Liver (tissue), 9 donors: Measurements from ENCODE around the gene ZSWIM6. TPM values are rescaled to one million over a fixed set of nuclear protein-coding genes. Genes with fewer than 3 reads are reported as not detected.

Experiments used
- DNase-seq: peaks from one replicate; pipeline ENCODE4 v3.0.0-alpha.2; 2017; ENCODE audit warnings: low spot score
- H3K27ac ChIP-seq, 2 donors: one replicate each; pipeline ENCODE4 v1.7.0; 2013; ENCODE audit warnings: inconsistent platforms in 2 of 2, low read length in 2 of 2, control low read depth in 1 of 2, low read depth in 1 of 2, mild to moderate bottlenecking in 1 of 2
- H3K27me3 ChIP-seq, 4 donors: one replicate each; pipeline versions ENCODE4 v1.6.1 to v1.7.0; 2013; ENCODE audit warnings: low read length in 3 of 4, inconsistent platforms in 1 of 4, mild to moderate bottlenecking in 1 of 4, moderate library complexity in 1 of 4; ENCODE audit not compliant: control insufficient read depth in 4 of 4, insufficient read depth in 4 of 4
- H3K36me3 ChIP-seq, 4 donors: one replicate each; pipeline versions ENCODE4 v1.6.1 to v1.7.0; 2013; ENCODE audit warnings: low read length in 3 of 4, mild to moderate bottlenecking in 3 of 4, low read depth in 1 of 4, moderate library complexity in 1 of 4; ENCODE audit not compliant: control insufficient read depth in 4 of 4, insufficient read depth in 3 of 4
- H3K4me1 ChIP-seq, 4 donors: one replicate each; pipeline versions ENCODE4 v1.6.1 to v1.7.0; 2013; ENCODE audit warnings: low read length in 3 of 4, mild to moderate bottlenecking in 3 of 4, moderate library complexity in 1 of 4; ENCODE audit not compliant: control insufficient read depth in 4 of 4, insufficient read depth in 4 of 4
- H3K4me3 ChIP-seq, 3 donors: one replicate each; pipeline versions ENCODE4 v1.6.1 to v1.7.0; 2013; ENCODE audit warnings: low read length in 3 of 3, control low read depth in 1 of 3, low read depth in 1 of 3, mild to moderate bottlenecking in 1 of 3
- H3K9ac ChIP-seq, 2 donors: one replicate each; pipeline ENCODE4 v1.7.0; 2013; ENCODE audit warnings: low read length in 2 of 2, mild to moderate bottlenecking in 2 of 2, moderate library complexity in 2 of 2, control low read depth in 1 of 2, low read depth in 1 of 2
- H3K9me3 ChIP-seq, 4 donors: one replicate each; pipeline versions ENCODE4 v1.6.1 to v1.7.0; 2013; ENCODE audit warnings: low read length in 3 of 4; ENCODE audit not compliant: control insufficient read depth in 4 of 4
- ATF3 ChIP-seq: IDR thresholded peaks from 2 replicates; pipeline ENCODE4 v1.6.1; 2016; ENCODE audit warnings: antibody characterized with exemption
- CTCF ChIP-seq: fragments of 150-350 bp; IDR thresholded peaks from 2 replicates; pipeline ENCODE4 v1.5.1; 2017; ENCODE audit warnings: improper control_type of control experiment, low read depth, low read length; ENCODE audit not compliant: missing input control
- EGR1 ChIP-seq, 2 donors: IDR thresholded peaks; 2 replicates each; pipeline ENCODE4 v1.6.1; 2016 to 2018; ENCODE audit warnings: antibody characterized with exemption in 2 of 2, low read depth in 2 of 2
- FOXA1 ChIP-seq: IDR thresholded peaks from 2 replicates; pipeline ENCODE4 v1.6.1; 2016; ENCODE audit warnings: antibody characterized with exemption
- FOXA2 ChIP-seq: IDR thresholded peaks from 2 replicates; pipeline ENCODE4 v1.6.1; 2016; ENCODE audit warnings: antibody characterized with exemption
- GABPA ChIP-seq, 2 donors: IDR thresholded peaks in 1 of 2; conservative IDR thresholded peaks in 1 of 2; 2 replicates each; pipeline ENCODE4 v1.6.1; 2016; ENCODE audit warnings: antibody characterized with exemption in 2 of 2, mild to moderate bottlenecking in 1 of 2, moderate library complexity in 1 of 2
- HNF4A ChIP-seq, 2 donors: conservative IDR thresholded peaks; 2 replicates each; pipeline ENCODE4 v1.6.1; 2016; ENCODE audit warnings: antibody characterized with exemption in 2 of 2, mild to moderate bottlenecking in 2 of 2
- HNF4G ChIP-seq: IDR thresholded peaks from 2 replicates; pipeline ENCODE4 v1.6.1; 2016; ENCODE audit warnings: antibody characterized with exemption
- JUND ChIP-seq, 2 donors: IDR thresholded peaks; 2 replicates each; pipeline ENCODE4 v1.6.1; 2016; ENCODE audit warnings: antibody characterized with exemption in 2 of 2
- MAX ChIP-seq: IDR thresholded peaks from 2 replicates; pipeline ENCODE4 v1.6.1; 2016; ENCODE audit warnings: antibody characterized with exemption
- NR2F2 ChIP-seq: IDR thresholded peaks from 2 replicates; pipeline ENCODE4 v1.6.1; 2016; ENCODE audit warnings: antibody characterized with exemption
- RAD21 ChIP-seq, 2 donors: IDR thresholded peaks; 2 replicates each; pipeline ENCODE4 v1.6.1; 2016; ENCODE audit warnings: antibody characterized with exemption in 2 of 2, mild to moderate bottlenecking in 2 of 2
- REST ChIP-seq: IDR thresholded peaks from 2 replicates; pipeline ENCODE4 v1.6.1; 2016; ENCODE audit warnings: antibody characterized with exemption, mild to moderate bottlenecking
- RXRA ChIP-seq, 2 donors: IDR thresholded peaks; 2 replicates each; pipeline ENCODE4 v1.6.1; 2017 to 2018; ENCODE audit warnings: antibody characterized with exemption in 2 of 2, mild to moderate bottlenecking in 1 of 2
- SP1 ChIP-seq: IDR thresholded peaks from 2 replicates; pipeline ENCODE4 v1.6.1; 2018; ENCODE audit warnings: antibody characterized with exemption, mild to moderate bottlenecking
- TAF1 ChIP-seq: conservative IDR thresholded peaks from 2 replicates; pipeline ENCODE4 v1.6.1; 2016; ENCODE audit warnings: antibody characterized with exemption, mild to moderate bottlenecking
- YY1 ChIP-seq: IDR thresholded peaks from 2 replicates; pipeline ENCODE4 v1.6.1; 2016; ENCODE audit warnings: antibody characterized with exemption, mild to moderate bottlenecking
- ZBTB33 ChIP-seq: IDR thresholded peaks from 2 replicates; pipeline ENCODE4 v1.6.1; 2016; ENCODE audit warnings: antibody characterized with exemption
- WGBS: extraction: QIAGEN DNeasy Blood & Tissue Kit; methylation state at CpG from one replicate; pipeline ENCODE4 v1.1.7; 2013; 5-methylcytosine and 5-hydroxymethylcytosine counted together
- polyA plus RNA-seq, 2 donors: library from polyadenylated mRNA; stranded (reverse) in 1 of 2; unstranded in 1 of 2; fragments of 200-250 nt in 1 of 2; fragments of >200 nt in 1 of 2; fragmentation: Nextera tagmentation in 1 of 2; extraction: Ambion mirVana in 1 of 2; gene quantifications; one replicate each; pipeline versions ENCODE4 v1.2.1 to v1.2.3, GENCODE V29; 2013 to 2015
- total RNA-seq, 2 donors: library from RNA; depleted of rRNA; stranded (reverse); fragments of >200 nt; gene quantifications; one replicate each; pipeline ENCODE4 v1.2.3, GENCODE V29; 2014
- donor health status: healthy.
- donor health status: healthy.
- donor health status: healthy.
- donor health status: healthy.
- donor health status: healthy.

ZSWIM6 gene
- total and polyA plus RNA-seq, 4 donors, result 1.3 to 5.2 (median 3.3) TPM

- H3K4me1 ChIP-seq, result peaks cover 0 to 14% (median 4%) of the 10 kb centered on the region in 4 donors
- TF ChIP-seq RXRA (IDR thresholded peaks at IDR 0.05), result no peak
- no peak for TF ChIP-seq RAD21 (IDR thresholded peaks at IDR 0.05)
- TF ChIP-seq MAX, result no peak
- no peak for TF ChIP-seq SP1
- no peak for TF ChIP-seq CTCF
- no peak for TF ChIP-seq JUND (IDR thresholded peaks at IDR 0.05)
- no peak for TF ChIP-seq YY1
- no peak for TF ChIP-seq ATF3
- TF ChIP-seq NR2F2, result no peak
- TF ChIP-seq GABPA (IDR thresholded peaks at IDR 0.05 in 1 of 2, conservative IDR thresholded peaks at IDR 0.05 in 1 of 2), result no peak
- TF ChIP-seq EGR1 (IDR thresholded peaks at IDR 0.05; ENCODE audit: low read depth in 2 of 2), result no peak
- TF ChIP-seq REST, result no peak
- no peak for TF ChIP-seq FOXA1
- no peak for TF ChIP-seq FOXA2
- TF ChIP-seq ZBTB33, result no peak
- TF ChIP-seq HNF4G, result no peak
- no peak for TF ChIP-seq HNF4A (conservative IDR thresholded peaks at IDR 0.05)
- no peak for TF ChIP-seq TAF1
- H3K27ac ChIP-seq, result no peak overlapping the region
- DNase-seq, result no peak
- H3K36me3 ChIP-seq, result peaks cover 0 to 2% (median 0%) of the 10 kb centered on the region in 4 donors
- no peaks in the 10 kb centered on the region for H3K9me3 ChIP-seq
- H3K4me3 ChIP-seq, result no peak overlapping the region
- no peaks in the 10 kb centered on the region for H3K27me3 ChIP-seq
- WGBS, result 94% methylated on average over 2 of the region's 2 CpGs
- no peak overlapping the region for H3K9ac ChIP-seq
Measured at GRCh38 chr5:61394793-61395192, 62.7 kb downstream of the ZSWIM6 start.
